ENCODE measurements around the gene PRDM11.

PRDM11 gene

DNA sequence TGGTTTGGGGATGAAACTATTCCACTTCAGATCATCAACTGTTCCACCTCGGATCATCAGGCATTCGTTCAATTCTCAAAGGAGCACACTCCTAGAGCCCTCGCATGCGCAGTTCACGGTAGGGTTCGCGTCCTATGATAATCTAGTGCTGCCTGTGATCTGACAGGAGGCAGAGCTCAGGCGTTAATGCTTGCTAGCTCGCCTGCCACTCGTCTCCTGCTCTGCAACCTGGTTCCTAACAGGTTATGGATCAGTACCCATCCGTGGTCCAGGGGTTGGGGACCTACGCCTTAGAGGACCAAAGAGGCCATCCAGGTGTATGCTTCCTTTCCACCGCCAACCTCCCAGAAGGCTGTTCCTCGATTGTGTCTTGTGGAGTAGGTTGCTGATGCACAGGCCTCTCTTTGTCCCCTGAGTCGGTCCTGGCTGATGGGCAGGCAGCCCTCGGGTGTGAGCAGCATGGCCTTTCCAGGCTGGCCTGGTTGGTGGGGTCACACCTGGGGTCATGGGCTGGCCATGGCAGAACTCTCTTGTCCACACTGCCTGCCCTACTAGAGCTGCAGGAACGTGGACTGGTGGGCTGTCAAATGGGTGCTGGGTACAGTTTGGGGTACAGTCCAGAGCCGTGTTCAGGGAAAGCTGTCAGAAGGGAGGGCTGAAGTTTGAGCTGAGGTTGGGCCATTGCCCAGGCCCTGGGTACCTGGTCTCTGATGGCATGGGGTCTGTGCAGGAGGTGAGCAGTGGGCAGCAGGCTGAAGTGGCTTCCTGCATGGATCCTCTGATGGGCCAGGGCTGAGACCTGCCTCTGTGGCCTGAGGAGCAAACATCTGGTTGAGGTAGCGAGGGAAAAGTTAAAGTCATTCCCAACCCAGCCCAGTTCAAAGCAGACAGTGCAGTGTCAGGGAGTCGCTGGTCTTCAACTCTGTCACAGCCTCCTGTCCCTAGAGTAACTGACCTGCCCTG is 11.1 kb downstream of the PRDM11 start:
- DNase-seq (ENCODE audit: low read depth in 2 of 2): no peak

DNA sequence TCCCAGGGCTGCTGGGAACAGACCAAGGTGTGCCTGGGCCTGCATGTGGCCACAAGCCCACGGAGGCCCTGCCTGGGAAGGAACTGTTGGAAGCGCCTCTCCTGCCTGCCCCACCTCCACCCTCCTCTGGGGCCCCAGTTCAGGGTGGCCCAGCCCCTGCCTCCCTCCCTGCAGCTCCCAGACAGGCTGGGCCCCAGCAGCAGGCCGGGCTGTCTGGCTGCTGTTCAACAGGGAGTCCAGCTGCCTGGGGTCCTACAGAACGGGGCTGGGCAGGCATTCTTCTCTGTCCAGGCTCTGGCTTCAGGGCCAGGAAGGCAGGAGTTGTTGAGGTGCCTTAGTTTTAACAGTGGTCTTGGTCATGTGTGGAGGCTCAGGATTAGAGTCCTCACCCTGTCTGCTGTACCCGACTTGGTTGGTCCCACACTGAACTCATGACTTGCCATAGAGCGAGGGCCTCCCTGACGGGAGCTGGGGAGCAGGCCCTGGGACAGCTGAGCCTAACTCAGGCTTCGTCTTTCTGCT is 11.8 kb downstream of the PRDM11 start:
- no peak for DNase-seq (ENCODE audit: low read depth in 2 of 2)

DNA sequence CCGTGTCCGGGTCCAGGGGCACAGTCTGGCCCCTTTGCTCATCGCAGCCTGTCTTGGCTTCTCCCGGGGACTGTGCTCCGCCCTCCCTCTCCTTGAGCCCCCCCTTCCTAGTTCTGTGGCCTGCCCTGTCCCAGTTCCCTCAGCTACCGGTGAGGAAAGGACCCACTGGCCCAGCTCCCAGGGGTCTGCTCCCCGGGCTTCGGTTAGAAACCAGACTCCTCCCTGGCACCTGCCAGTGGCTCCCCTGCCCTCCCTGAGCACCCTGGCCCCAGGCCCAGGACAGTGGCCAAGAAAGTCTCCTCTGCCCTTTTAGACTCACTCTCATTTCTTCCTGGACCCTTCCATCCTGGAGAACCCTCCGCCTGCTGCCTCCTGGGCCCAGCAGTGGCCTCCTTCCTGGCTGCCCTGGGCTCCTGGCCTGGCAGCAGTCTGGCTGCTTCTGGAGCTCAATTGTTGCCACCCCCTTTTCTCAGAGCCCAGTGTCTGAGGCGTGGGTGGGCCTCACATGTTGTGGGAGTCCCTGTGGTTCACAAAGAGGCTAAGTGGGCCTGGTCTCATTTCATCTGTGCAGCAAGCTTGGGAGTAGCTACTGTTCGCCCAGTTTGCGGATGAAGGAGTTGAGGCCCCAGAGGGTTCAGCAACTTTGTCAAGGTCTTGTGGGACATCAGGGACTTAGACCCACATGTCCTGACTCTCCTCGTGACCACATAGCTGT is 12.6 kb downstream of the PRDM11 start:
- DNase-seq (ENCODE audit: low read depth in 2 of 2): no peak

DNA sequence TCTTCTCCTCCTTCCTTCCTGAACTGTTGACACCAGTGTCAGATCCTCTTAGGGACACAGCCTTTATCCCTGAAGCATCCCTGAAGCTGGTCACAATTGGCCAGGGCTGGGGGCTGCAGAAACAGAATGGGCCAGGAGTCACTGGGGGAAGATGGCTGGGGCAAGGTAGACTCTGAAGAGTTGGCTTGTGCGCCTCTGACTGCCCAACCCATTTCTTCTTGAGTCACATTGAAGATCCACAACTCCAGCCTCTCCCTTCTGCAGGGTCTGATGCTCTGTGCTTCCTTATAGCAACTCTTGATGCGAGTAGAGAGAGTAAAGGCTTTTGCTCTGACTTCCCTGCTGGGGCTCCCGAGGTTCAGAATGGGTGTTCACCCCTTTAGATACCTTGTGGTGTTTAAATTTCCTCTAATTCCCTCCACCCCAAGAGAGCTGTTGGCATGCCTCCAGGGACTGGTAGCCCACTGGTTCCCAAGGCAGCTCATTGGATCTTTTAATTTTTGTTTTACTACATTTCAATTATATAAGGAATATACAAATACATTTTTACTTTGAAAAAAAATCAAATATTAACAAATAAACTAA is 13.4 kb downstream of the PRDM11 start:
- no peak for DNase-seq (ENCODE audit: low read depth in 2 of 2)

DNA sequence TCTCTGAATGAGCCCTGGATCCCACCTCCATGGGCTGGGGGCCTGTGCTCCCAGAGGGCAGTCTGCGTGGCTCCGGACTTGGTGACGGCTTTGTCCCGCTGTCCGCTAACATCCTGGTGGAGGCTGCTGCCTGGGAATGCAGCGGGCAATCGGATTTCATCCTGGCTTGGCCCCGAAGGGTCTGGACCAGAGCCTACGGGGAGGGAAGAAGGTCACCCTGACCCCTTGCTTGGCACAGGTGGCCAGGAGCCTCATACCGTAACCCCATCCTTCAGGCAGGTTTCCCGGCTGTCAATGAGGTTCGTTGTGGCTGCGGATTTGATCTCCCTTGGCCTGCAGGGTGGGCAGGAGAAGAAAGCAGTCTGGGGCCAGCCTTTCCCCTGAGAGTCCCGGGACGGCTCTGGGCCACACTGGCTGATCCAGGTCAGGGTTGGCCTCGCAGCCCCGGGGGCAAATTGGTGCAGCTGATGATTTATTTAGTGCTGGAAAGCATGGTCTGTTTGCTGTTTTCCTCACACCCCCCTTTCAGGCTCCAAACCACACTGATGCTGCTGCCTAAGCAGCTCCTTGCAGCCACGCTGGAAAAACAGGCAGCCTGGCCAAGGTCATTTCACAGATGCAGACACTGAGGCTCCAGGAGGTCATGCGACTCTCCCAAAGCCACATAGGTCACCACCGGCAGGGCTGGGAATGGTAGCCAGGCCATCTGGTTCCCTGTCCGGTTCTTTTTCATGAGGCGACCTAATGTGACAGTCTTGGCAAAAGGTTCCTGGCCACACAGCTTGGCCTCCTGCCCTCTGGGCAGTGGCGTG is 15.0 kb downstream of the PRDM11 start:
- DNase-seq (ENCODE audit: low read depth in 2 of 2): no peak

DNA sequence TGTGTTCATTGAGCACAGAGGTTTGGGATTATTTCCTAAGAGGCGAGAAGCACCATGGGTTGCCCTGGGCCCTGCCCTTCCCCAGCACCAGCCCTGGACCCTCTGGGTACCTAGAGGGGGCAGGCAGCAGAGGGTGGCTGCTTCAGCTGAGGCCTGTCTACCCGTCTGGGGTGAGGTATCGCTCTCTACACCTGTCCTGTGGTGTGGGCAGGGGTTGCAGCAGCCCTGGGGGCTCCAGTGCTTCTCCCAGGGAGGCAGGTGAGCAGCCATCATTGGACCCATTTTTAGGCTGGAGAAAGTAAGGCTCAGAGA is 15.6 kb downstream of the PRDM11 start:
- DNase-seq (ENCODE audit: low read depth in 2 of 2): no peak

DNA sequence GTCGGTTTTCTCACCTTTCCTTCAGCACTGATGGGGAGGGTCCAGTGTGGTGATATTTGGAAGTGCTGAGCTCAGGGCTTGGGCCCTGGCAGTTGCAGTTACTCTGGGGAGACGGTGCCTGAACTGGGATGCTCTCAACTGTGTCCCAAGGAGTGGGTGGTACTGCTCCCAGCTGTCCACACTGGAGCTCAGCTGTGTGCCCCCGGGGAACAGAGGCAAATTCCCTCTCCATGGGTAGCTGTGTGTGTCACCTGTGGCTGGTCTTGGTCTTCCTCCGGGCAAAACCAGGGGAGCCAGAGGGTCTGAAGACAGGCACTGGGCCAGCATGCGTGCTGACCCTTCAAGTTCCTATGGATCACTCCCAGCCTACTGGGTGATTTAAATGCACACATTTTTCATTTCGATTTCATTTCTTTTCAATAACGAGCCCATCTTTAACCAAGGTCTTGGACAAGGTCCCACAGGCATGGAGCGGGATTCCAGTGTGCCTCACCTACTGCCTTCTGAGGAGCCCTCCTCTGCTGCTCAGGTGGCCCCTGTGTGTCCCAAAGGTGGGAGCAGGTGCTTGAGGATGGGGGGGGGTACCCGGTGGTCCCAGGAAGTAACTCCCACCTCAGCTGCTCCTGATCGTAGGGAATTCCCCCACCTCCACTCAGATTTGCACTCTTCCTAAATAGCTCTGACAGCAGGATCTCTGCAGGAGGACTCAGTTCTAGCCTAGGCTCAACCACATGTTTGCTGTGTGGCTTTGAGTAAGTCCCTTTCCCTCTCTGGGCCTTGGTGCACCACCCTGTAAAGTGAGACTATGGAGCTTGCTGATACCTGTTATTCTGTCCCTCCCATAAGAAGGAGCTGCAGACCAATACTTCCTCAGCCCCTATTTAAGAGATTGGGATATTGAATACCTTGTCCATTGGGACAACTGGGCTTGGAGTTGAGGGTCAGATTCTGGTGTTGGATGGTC is 16.8 kb downstream of the PRDM11 start:
- no peak for DNase-seq (ENCODE audit: low read depth in 2 of 2)

DNA sequence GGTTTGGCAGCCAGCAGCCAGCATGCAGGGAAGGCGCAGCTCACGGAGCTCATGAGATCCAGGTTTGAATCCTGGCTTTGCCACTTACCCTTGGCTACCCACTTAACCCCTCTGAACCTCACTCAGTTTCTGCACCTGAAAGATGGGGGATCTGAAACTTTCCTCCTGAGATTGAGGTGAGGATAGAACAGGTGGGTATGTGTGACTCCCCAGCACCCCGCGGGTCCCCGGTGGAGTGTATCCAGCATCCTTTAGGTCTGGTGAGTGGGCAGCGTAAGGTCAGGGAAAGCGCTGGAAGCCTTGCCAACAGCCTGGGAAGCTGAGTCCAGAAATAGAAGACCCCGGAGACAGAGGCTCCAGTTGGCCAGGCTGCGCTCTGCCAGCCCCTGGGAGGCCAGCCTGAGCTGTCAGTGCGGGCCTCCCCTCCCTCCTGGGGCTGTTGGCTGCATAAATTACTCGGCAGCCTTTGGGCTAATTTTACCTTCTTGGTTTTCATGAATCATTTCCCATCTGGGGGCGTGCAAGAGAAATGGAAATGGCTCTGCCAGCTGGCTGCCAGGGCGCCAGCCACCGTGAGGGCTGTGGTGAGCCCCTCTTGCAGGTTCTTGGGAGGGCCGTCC is 17.6 kb downstream of the PRDM11 start:
- DNase-seq (ENCODE audit: low read depth in 2 of 2): no peak

DNA sequence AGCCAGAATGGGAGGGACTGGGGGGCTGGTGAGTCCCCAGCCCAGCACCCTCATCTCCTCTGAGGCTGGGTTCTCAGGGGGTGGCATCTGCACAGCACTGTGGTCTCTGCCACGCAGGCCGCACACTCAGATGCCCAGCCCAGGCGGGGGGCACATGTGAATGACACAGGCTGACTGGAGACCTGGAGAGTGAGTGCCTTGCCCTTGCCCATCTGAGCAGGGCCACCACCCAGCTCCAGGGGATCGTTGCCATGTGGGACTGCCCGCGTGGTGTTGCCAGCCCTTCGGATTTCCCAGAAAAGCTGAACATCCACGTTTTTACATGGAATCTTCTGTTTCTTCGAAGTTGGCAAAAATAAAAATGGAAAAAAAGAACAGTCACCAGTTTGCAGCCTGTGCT is 18.9 kb downstream of the PRDM11 start:
- DNase-seq (ENCODE audit: low read depth in 2 of 2): no peak

DNA sequence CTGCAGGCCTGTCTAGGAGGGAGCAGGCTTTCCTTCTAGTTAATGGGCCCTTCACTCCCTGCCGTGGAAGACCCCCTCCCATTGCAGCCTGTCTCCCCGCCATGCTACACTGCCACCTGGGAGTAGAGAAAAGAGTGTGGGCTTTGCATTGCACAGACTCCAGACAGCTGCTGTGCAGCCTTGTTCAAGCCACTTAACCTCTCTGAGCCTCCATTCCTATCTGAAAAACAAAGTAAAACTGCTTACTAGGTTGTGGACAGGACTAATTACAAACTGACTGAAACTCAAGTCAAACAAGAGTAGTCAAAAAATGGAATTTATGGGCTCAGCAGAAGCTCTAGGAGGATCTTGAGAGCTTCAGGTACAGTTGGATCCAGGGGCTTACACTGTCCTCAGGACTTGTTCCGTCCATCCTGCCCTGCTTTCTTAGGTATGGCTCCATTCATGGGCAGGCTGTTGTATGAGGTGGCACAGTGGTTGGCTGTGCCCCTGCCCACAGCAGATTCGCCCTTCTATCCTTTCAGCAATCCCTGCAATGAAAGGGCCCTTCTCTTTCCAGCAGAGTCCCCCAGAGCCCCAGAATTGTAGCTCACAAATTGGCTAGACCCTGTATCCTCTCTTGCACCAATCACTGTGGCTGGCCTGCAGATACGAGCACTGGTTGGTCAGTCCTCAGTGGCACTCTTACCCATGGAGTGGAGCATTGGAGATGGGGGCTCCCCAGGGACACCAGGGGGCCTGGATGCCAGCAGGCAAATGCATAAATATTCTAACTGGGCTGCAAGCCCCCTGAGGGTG is 19.6 kb downstream of the PRDM11 start:
- no peak for DNase-seq (ENCODE audit: low read depth in 2 of 2)

DNA sequence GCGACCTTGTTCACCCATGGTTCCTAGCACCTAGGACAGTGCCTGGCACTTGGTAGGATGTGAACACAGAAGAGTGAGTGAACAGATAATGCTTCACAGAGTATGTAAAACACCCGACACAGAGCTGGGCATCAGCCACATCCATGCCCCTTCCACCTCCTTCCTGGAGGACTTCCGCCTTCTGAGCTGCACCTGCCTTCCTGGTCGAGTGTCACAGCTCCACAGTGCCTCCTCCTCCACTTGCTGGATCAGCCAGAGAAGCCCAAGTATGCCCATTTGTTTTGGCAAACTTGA is 20.1 kb downstream of the PRDM11 start:
- no peak for DNase-seq (ENCODE audit: low read depth in 2 of 2)

DNA sequence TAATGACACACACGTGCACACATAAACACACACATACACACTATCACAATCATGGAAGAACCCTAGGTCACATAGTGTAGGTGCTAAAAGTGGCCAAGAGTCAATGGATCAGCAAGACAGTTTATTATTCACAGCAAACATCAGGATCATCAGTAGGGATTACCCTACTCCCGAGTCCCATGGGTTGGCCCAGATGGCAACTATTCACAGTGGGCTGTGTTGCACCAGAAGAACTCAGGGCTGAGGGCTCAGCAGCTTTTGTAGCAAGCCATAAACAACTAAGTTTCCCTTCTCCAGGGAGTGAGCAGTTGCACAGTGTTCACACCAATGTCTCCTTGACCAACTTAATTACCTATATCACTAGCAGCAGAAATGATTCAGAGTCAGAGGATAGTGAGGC is 20.8 kb downstream of the PRDM11 start:
- DNase-seq (ENCODE audit: low read depth in 2 of 2): no peak

DNA sequence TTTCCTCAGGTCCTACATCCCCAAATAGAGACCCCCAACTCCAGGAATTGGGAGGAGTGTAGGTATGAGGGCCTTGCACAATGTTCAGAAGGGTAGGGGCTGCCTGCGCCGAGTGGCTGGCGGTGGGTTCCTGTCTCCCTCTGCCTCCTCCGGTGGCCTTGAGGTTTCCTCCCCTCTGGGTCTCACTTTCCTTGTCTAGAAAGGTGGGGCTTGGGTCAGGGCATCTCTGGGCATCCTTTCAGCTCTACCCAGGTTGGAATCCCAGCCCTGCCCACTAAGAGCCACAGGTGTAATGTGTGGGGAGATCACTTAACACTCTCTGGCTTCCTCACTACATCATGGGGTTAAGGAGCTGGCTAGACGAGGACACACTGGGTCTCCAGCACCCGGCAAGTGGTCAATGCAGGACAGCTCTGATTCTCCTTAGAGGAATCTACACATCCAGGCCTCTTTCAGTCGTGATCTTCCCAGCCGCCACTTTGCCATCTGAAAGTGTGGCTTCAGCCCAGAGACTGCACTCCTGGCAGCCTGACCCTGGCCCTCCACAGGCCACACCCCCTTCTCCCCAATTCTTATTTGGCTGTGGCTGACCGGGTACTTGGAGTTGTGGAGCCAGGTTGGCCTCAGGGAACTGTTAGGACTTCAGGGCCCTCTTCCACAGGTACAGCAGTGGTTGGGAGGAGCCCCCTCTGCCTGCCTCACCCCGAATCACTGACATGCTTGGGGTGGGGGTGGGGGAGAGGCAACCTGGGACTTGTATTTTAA is 22.1 kb downstream of the PRDM11 start:
- DNase-seq (ENCODE audit: low read depth in 2 of 2): no peak

DNA sequence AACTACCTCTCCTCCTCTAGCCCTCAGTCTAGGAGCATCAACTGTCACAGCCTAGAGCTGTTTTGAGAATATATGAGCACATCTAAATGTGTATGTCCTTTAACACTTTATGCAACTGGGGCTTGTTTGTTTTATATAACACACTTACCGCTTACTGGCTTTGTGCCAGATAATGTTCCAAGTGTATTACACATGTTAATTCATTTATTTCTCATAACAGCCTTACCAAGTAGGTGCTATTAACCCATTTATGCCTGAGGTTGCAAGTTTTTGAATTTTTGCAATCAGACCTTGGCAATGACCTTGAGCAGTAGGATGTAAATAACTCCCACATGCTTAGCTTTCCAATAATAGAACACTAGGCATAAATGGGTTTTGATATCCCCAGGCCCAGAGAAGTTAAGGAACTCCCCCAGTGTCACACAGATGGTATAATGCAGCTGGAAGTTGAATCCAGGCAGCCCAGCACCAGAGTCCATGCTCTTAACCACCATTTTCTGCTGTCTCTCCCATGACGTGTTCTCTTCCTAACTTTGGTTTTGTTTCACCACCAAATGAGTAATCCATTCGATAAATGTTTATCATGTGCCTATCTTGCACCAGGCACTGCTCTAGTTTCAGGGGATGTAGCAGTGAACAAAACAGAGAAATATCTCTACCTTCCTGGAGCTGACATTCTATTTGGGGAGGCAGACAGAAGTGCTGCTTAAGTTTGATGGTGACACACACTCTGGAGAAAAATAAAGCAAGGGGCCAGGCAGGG is 23.1 kb downstream of the PRDM11 start:
- DNase-seq (ENCODE audit: low read depth in 2 of 2): no peak

DNA sequence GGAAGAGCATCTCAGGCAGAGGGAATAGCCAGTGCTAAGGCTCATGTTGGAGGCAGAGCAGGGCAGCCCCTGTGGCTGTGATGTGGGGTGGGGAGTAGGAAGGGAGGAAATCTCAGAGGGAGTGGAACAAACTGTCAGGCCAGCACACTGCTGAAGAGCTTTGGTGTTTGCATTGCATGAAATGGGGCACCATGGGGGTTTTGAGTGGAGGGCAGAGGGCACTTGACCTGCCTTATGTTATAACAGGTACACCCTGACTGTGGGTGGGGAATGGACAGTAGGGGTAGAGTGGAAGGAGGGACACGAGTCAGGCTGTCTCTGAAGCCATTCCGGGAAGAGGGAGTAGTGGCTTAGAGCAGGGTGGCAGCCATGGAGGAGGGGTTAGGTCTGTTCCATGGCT is 24.0 kb downstream of the PRDM11 start:
- DNase-seq (ENCODE audit: low read depth in 2 of 2): no peak

DNA sequence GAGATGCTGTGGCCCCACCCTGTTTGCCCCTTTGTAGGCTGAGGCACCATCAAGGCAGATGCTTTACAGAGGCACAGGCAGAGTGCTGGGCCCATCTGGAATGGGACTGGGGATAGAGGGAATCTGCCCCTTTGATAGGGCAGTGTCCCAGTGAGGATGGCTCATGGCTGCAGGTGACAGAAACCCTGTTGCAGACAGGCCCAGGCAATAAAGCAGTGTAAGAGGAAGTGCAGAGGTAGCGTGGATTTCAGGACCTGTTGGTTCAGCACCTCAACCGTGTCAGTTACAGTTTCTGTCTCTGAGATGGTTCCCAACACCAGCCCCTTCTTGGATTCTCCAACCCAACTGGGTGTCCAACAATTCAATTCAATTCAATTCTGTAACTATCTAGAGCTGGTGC is 25.1 kb downstream of the PRDM11 start:
- DNase-seq (ENCODE audit: low read depth in 2 of 2): no peak

DNA sequence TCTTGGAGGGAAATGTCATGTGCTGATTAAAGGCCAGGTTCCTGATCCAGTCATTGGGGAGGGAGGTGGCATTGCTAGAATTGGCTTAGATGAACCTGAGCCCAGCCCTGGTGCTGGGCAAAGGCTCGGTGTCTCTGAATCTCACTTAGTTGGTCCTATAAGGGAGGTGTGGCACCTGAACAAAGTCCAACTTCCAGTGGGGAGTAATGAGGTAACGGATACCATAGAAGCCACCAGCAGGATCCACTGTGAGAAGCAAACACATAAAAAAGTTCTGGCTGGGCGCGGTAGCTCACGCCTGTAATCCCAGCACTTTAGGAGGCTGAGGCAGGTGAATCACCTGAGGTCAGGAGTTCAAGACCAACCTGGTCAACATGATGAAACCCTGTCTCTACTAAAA is 26.6 kb downstream of the PRDM11 start:
- DNase-seq (ENCODE audit: low read depth in 2 of 2): no peak
